ENCODE measurements around the gene PPP1R13B.

The PPP1R13B gene

DNA sequence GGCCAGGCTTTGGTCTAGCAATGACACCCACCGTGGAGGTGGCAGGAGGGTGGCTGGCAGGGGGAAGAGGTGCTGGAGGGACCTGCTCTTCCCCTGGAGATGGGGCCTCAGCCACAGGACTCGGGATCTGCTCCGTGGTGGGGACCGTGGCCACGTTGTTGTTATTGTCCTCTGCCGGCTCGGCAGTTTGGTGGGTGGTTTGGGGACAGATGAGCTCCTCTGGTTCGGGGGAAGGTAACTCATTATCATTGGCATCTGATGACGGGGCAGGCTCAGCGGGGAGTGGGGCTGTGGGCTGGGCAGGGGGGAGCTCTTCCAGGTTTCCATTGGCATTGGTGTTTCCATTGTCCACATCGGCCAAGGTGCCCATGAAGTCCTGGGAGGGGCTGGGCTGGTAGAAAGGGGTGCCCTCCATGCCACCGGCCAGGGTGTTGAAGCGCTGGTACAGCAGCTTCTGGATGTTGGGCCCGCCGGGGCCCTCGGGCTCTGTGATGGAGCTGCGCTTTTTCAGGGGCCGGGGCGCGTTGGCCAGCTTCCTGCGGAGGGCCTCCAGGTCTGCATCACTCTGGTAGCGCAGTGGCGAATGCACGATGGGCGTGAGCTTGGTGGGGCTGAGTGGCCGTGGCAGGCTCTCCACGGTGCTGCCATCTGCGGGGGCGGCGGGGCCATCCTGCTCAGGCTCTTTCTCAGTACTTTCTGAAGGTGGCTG is 107.4 kb downstream of the PPP1R13B start:
- no peak for DNase-seq

GRCh38 chr14:103739466-103739792 is 107.9 kb downstream of the PPP1R13B start:
- no peak for DNase-seq

GRCh38 chr14:103738701-103739451 is 108.5 kb downstream of the PPP1R13B start:
- DNase-seq: no peak

GRCh38 chr14:103738166-103738565 is 109.2 kb downstream of the PPP1R13B start:
- DNase-seq: no peak

DNA sequence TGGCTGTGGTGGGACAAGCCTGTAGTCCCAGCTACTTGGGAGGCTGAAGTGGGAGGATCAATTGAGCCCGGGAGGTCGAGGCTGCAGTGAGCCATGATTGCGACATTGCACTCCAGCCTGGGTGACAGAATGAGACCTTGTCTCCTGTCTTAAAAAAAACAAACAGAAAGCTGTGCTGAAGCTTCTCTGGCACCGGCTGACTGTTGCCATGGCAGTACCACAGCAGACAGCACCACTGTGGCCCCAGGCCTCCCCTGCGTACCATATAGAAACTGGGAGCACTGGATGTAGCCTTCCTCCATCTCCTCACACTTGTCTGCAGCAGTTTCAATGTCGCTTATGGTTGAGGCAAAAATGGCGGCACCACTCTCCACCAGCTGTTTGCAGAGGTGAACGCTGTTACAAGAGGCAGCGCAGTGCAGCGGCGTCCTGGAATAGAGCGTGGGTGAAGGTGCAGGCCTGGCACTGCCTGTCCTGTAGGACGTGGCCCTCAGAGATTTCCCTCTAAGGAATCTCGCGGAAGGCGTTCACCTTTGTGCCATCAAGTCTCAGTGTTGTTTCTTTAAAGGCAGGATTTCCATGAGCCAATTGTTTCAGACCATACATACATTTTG is 109.8 kb downstream of the PPP1R13B start:
- DNase-seq: no peak

DNA sequence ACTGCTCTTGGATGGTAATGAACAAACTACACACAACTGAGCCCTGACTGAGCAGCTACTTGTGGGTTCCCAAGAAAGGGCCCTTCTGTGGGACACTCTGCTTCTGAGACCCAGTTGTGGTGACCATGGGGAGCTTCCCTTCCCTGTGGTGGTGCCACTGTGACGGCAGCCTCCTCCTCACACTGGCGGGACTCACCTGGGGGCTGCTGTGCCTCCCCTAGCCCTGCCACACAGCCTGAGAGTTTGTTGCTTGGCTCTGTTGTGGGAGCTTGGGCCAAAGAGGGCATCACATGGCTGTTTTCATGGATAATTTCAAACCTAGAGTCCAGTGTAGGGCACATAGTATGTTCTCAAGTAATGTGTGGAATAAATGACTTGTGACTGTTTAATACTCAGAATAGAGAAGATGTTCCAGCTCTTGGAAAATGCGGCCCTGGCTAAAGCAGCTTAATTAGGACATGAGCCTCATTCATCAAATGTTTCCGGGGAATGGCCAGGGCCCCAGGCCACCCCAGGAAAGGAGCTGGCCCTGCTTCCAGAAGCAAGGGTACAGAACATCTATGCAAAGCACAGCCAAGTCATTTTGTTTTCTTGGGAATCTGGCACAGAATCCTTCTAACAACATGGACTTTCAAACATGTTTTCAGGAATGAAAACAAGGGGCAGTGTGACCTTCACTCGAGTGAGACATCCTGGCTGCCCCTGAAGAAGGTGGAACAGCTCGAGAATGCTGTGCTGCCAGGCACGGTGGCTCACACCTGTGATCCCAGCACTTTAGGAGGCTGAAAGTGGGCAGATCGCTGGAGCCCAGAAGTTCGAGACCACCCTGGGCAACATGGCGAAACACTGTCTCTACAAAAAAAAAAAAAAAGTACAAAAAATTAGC is 110.6 kb downstream of the PPP1R13B start:
- DNase-seq: no peak

DNA sequence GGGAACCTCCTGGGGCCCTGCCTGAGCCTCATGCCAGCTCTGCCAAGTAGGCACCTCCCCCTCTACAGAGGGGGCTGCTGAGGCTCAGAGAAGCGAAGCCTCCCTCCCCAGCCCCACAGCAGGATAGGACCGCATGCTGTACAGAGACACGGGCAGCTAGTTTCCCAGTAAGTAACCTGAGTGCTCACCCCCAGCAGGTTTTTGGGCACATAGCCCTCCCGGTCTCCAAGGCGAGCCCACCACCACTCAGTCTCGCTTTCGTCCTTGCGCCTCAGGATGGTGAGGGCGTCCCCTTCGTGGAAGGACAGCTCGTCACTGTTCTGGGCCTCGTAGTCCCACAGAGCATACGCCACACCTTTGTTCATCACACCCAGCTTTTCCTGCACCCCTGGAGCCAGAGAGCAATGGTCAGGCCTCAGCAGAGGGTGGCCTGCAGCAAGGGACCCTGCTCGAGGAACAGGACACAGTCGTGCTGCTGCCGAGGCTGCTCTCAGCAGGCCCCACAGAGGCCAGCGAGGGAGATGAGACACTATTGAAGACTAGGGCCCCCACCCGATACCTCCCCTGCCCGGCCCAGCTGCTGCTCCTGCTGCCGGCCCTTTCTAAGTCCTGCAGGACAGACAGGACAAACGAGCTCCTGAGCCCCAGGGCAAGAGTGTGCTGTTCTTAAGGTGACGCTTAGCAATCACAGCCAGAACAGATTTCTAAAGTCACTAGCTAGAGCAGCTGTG is 111.4 kb downstream of the PPP1R13B start:
- DNase-seq: no peak

DNA sequence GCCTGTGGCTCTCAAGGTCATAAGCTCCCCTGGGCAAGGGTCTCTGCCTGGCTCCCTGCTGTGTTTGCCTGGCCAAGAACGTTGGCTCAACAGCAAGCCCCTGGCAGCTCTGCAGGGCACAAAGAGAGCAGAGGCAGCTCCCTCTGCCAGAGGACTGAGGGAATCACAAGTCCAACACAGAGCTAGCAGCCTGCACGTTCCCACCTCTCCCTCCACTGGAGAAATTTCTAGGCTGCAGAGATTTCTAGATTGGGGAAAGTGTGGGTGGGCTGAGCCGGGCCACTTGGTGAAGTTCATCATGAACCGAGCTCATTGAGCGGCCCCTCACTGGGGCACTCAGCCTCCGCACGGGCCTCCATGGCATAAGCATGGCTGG is 111.9 kb downstream of the PPP1R13B start:
- no peak for DNase-seq

GRCh38 chr14:103735022-103735421 is 112.4 kb downstream of the PPP1R13B start:
- DNase-seq: no peak

DNA sequence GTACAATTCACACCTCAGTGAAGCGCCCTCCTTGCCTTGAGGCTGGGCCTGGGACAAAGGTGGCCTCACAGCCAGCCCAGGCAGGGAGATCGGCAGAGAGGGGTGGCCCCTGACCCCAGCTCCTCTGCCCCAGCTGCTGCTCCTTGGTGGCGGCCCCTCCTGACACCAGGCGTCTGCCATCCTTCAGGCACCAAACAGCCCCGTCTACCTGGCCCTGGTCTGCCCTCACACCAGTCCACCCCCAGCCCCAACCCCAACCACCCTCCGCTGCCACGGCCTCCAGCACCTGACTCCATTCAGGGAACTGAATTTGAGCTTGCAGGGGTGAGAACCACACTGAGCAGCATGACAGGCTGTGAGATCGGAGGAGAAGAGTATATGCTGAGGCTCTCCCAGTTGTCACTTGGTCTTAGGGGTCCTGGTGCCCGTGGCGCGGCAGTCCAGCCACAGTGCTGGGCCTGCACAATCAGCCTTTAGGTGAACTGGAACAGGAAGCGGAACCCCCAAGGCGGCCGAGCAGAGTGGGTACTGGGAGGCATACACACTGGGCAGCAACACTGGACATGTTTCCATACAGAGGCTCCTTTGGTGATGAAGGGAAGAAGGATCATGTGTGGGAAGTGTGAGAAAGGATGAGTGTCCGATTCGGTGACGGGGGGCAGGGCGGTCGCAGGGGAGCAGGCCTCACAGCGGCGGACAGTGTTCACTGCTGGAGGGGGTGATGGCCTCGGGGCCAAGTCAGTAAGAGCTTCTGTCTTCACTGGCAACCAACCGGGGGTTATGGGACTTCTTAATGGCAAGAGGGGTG is 113.1 kb downstream of the PPP1R13B start:
- DNase-seq: no peak

- no peak for DNase-seq
Observed at GRCh38 chr14:103733651-103734050, 113.7 kb downstream of the PPP1R13B start.

GRCh38 chr14:103732868-103733620 is 114.3 kb downstream of the PPP1R13B start:
- DNase-seq: no peak

DNA sequence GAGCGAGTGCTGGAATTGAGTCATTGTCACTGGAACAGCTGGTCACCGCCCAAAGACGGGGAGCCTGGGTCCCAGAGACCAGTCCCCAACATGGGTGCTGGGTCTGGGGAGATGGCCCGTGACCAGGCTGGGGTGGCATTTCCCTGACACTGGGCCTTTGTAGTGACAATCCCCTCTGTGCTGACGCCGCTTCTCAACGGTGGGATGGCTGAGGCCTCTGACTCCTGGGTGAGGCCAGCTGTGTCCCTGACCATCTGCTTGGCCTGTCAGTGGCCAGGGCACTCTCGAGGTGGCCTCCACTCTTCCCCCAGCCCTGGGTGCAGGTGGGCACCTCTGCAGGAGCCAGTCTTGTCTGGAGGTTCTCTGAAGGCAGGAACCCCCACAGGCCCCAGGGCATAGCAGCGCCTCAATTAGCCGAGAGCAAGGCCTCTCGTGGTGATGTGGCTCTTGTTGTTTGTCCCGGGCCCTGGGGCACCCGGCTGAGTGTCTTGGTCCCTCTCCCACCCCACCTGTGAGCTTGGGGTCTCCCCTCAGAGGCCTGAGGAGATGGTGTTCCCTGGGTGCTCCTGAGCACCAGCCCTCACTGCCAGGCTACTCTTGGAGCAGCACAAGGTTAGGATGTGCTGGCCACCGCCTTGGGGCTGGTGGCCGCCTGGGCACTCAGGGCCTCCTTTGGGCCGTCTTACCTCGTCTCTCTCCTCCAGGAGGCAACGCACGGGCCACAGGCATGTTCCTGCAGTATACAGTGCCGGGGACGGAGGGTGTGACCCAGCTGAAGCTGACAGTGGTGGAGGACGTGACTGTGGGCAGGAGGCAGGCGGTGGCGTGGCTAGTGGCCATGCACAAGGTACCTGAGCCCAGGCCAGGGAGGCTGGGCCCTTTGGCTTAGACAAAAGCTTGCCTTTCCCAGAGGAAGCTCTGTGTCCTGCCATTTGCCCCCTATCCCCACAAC is 115.2 kb downstream of the PPP1R13B start:
- DNase-seq: no peak

DNA sequence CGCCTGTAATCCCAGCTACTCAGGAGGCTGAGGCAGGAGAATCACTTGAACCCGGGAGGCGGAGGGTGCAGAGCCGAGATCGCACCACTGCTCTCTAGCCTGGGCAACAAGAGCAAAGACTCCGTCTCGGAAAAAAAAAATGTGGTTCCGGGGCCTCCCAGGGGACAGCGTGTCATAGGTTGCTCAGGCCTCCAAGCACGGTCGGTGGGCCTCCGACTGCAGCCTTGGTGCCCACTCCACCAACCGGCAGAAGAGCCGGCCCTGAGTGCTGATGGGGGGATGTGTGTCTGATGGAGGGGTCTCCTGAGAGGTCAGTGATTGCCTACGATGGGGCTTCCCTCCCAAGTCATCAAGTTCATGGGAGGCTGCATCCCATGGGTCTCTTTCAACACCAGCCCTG is 115.9 kb downstream of the PPP1R13B start:
- no peak for DNase-seq

DNA sequence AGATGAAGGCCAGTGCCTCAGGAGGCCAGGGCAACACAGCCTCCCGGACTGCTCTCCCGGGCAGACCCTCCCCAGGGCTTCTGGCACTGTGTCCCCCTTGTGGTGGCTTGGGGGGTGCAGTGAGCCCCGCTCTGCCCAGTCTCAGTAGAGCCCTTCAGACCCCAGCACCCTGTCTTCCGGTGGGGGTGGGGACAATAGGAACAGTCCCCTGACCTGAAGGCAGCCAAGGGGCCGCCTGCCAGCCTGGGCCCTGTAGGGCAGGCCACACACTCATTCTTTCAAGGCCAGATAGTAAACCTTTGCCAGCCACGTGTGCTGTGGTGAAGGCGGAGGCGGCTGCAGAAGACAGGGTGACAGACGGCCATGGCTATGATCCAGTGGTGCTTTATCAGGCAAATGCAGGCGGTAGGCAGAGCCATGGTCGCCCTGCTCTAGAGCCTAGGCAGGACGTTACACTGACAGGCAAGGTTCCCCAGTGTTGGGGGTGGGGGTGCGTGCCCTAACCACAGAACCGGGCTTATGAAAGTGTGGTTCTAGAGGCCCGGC is 116.8 kb downstream of the PPP1R13B start:
- no peak for DNase-seq

DNA sequence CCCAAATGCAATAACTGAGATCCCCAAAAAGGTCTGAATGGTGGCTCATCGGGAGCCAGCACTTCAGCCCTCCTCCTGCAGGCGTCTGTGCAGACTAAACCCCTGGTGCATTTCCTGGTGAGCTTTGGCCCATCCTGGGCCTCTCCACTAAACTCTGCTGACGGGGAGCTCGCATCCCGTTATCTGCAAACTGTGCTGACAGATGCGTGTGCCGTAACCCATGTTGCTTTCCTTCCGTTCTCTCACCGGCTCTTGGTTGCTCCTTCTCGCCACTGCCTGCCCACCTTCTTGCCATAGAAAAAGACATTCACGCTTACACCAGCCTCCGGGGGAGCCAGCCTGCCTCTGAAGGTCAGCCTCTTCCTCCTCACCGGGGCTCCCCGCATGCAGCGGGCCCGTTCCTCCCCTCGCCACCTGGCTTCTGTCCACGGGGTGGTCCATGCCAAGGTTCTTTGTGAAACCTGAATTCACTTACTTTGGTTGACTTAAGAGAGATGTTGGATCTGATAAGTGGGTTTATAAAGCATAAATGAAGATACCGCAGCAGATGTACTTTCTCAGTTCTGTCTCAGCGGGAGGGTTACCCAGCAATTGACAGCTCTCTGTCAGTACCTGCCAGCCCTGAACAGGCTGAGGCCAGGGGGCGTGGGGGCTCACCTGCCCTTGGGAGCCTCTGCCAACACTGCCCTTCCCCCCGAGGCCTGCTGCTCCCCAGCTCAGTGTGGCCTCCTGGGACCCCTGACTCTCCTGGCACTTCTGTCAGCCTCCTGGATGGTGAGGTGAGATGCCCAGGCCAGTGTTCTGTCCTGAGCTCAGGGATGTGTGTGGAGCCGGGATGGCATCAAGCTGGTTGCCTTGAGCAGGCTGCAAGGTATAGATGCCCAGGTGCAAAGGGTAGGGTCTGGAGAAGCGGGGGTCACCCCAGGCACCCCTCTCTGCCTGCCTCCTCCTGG is 117.6 kb downstream of the PPP1R13B start:
- no peak for DNase-seq

GRCh38 chr14:103728721-103729120 is 118.7 kb downstream of the PPP1R13B start:
- DNase-seq: no peak

DNA sequence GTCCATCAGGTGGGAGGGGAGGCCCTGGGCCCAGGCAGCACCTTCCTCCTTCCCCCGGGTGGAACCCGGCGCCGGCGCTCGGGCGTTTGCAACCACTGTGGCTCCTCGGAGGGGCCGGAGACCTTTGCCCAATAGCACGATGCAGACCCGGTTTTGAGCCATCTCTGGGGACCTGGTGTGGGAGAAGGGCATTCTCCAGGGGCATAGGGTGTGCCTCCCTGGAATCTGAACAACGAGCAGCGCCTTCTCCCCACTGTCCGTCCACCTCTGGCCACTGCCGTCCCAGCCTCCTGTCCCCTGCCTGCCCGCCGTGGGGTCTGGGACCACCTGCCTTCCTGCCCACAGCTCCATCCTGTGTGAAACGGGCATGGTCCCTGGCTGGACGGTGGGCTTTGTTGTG is 119.2 kb downstream of the PPP1R13B start:
- no peak for DNase-seq

All from bone marrow (tissue), 2 donors.